Body of pancreas (tissue), 4 donors: Measurements from ENCODE around the gene PAWR. TPM values are rescaled to one million over a fixed set of nuclear protein-coding genes. Genes with fewer than 3 reads are reported as not detected.

Source experiments
- ATAC-seq: fragments of 150-250 bp; one replicate; pipeline ENCODE4 v1.9.1; 2016
- DNase-seq, 4 donors: peaks; one replicate each; pipeline ENCODE4 v3.0.0-alpha.2; 2019
- H3K27ac ChIP-seq, 4 donors: fragments of 200-600 bp; sonication (generic); 1 replicate in 3 of 4; 2 replicates in 1 of 4; pipeline versions ENCODE4 v1.5.1 to v1.6.1; 2016 to 2019; ENCODE audit warnings: mild to moderate bottlenecking in 1 of 4, mixed read lengths in 1 of 4, moderate library complexity in 1 of 4
- H3K27me3 ChIP-seq, 2 donors: fragments of 200-600 bp; sonication (generic); one replicate each; pipeline ENCODE4 v1.6.0; 2016; ENCODE audit warnings: mild to moderate bottlenecking in 1 of 2
- H3K36me3 ChIP-seq, 2 donors: fragments of 200-600 bp; sonication (generic); replicated peaks in 1 of 2; 2 replicates each; pipeline ENCODE4 v1.5.1; 2016; ENCODE audit warnings: low read depth in 2 of 2; ENCODE audit not compliant: insufficient read depth in 1 of 2
- H3K4me1 ChIP-seq: fragments of 200-600 bp; sonication (generic); one replicate; pipeline ENCODE4 v1.6.0; 2016
- H3K4me3 ChIP-seq, 2 donors: fragments of 200-600 bp; sonication (generic); 1 replicate in 1 of 2; 2 replicates in 1 of 2; pipeline ENCODE4 v1.5.1; 2016 to 2019
- H3K9me3 ChIP-seq, 3 donors: fragments of 200-600 bp; sonication (generic); 1 replicate in 2 of 3; 2 replicates in 1 of 3; pipeline ENCODE4 v1.5.1; 2016
- CTCF ChIP-seq, 7 experiments: fragments of 450-650 bp in 4 of 7; fragments of 200-600 bp in 3 of 7; sonication (generic) in 3 of 7; IDR thresholded peaks; one replicate each; pipeline ENCODE4 v1.5.1; 2016 to 2019; ENCODE audit warnings: antibody characterized with exemption in 7 of 7
- POLR2A ChIP-seq, 3 donors: fragments of 450-650 bp; IDR thresholded peaks; one replicate each; pipeline ENCODE4 v1.6.1; 2016; ENCODE audit warnings: antibody characterized with exemption in 3 of 3, mild to moderate bottlenecking in 2 of 3
- WGBS, 2 donors: methylation state at CpG; one replicate each; pipeline ENCODE4 v1.1.5; 2017; 5-methylcytosine and 5-hydroxymethylcytosine counted together
- intact Hi-C: fragments of 100-400 bp; cut with DNase I; formaldehyde crosslinking; loops from one replicate; pipeline ENCODE4 v1.15.1; 2023
- total RNA-seq, 2 donors: library from RNA; depleted of rRNA; stranded (reverse); fragments of >200 nt; gene quantifications; one replicate each; pipeline ENCODE4 v1.1.0, GENCODE V29; 2016

PAWR gene
- total RNA-seq, 2 donors from 2014 or later: 19.8 to 49.0 TPM

DNA sequence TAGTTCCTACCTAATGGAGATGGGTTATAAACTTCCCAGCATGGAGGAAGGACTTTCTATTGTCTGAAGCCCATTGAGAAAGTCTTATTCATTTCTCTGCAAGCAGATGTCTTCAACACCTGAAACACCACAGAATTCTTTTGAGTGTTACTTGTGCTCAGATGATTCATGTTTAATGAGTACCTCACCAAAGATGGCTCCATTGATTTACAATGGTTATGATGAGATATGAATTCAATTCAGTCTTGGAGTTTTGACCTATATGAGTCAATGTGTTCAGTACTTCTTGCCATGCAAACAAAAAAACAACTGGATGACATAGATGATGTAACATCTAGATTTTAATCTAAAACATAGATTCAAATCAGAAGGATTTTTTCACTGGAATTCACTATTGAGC, 15.4 kb upstream of the PAWR start:
- H3K4me3 ChIP-seq: no peak overlapping the region
- H3K9me3 ChIP-seq: no peaks in the 10 kb centered on the region
- H3K27ac ChIP-seq: no peak overlapping the region
- ATAC-seq (no peak), DNase-seq (no peak)
- intact Hi-C loops: no loop called here
- H3K27me3 ChIP-seq: no peaks in the 10 kb centered on the region
- H3K36me3 ChIP-seq: no peaks in the 10 kb centered on the region
- peaks cover 4% of the 10 kb centered on the region for H3K4me1 ChIP-seq
- no peak for TF ChIP-seq CTCF (IDR thresholded peaks at IDR 0.05)
- no peak for TF ChIP-seq POLR2A (IDR thresholded peaks at IDR 0.05)

DNA sequence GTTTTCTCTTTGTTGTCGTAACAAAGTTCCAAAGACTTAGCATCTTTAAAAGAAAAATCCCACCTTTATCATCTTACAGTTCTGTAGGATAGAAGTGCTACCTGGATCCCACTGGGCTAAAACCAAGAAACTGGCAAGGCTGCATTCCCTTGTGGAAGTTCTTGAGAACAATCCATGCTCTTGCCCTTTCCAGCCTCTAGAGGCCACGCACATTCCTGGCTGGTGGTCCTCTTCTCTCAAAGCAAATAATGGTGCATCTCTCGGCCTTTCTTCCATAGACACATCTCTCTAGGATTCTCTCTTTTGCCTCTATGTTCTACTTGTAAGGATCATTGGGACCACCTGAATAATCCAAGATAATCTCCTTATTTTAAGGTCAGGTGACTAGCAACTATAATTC, 8.2 kb upstream of the PAWR start:
- WGBS, 2 donors: 87 to 91% methylated on average over 3 of the region's 3 CpGs
- intact Hi-C loops: no loop called here
- no peaks in the 10 kb centered on the region for H3K9me3 ChIP-seq
- DNase-seq (no peak), ATAC-seq (no peak)
- H3K27me3 ChIP-seq: no peaks in the 10 kb centered on the region
- H3K4me1 ChIP-seq: no peaks in the 10 kb centered on the region
- H3K36me3 ChIP-seq: no peaks in the 10 kb centered on the region
- TF ChIP-seq POLR2A (IDR thresholded peaks at IDR 0.05): no peak
- TF ChIP-seq CTCF (IDR thresholded peaks at IDR 0.05): no peak
- no peak overlapping the region for H3K27ac ChIP-seq
- H3K4me3 ChIP-seq: no peak overlapping the region

DNA sequence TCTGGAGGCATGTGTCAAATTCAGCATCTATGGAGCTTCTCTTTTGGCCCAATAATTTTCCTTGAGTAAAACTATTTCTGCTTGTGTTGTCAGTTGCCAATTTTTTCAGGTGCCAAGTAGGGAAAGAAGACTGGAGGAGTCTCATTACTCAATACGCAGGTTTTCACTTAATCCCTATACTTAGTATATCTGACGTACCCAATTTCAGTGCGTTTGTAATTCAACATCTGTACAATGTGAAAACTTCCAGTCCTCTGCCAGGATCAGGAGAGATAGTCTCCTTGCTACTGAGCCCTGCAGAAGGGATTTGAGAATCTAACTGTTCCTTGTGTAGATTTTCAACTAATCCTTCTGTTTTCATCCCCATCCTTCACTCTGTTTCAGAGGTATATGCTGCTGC, 5.7 kb upstream of the PAWR start:
- intact Hi-C loops: no loop called here
- Histone ChIP-seq H3K4me3 (no peak overlapping the region), H3K4me1 (peaks cover 19% of the 10 kb centered on the region), H3K9me3 (no peaks in the 10 kb centered on the region), H3K27me3 (no peaks in the 10 kb centered on the region), H3K27ac (no peak overlapping the region), H3K36me3 (no peaks in the 10 kb centered on the region)
- TF ChIP-seq CTCF (IDR thresholded peaks at IDR 0.05) (no peak), POLR2A (IDR thresholded peaks at IDR 0.05) (no peak)
- ATAC-seq (no peak), DNase-seq (no peak)
- 94 to 96% methylated on average over 3 of the region's 3 CpGs for WGBS, 2 donors

- intact Hi-C loops: no loop called here
- Histone ChIP-seq H3K36me3 (no peaks in the 10 kb centered on the region), H3K4me3 (no peak overlapping the region), H3K4me1 (peaks cover 21% of the 10 kb centered on the region), H3K27me3 (no peaks in the 10 kb centered on the region), H3K9me3 (no peaks in the 10 kb centered on the region), H3K27ac (peak overlapping the region; percentile 87 to 97 (median 94))
- DNase-seq (no peak), ATAC-seq (no peak)
- TF ChIP-seq CTCF (IDR thresholded peaks at IDR 0.05) (no peak), POLR2A (IDR thresholded peaks at IDR 0.05) (no peak)
- WGBS, 2 donors: 32 to 34% methylated on average over 6 of the region's 6 CpGs
Observed at GRCh38 chr12:79692860-79693577, 2.3 kb upstream of the PAWR start.
